Measurements from ENCODE around the gene MRPS30.

DNA sequence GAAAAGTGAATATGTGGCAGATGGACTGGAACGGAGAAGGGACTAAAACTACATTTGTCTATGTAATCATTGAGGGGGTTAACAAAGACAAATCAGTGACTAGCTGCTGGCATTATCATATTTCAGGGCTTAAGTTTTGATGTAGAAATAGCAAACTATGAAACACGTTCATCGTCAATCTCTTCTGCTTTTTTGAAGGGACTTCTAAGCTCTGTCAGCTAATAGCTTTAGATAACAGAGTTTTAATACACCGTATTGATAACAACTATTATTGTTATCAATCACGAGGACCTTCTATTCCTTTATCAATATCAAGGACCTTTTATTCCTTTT lies 38.9 kb upstream of the MRPS30 start:
- TF ChIP-seq, protein P1, sequence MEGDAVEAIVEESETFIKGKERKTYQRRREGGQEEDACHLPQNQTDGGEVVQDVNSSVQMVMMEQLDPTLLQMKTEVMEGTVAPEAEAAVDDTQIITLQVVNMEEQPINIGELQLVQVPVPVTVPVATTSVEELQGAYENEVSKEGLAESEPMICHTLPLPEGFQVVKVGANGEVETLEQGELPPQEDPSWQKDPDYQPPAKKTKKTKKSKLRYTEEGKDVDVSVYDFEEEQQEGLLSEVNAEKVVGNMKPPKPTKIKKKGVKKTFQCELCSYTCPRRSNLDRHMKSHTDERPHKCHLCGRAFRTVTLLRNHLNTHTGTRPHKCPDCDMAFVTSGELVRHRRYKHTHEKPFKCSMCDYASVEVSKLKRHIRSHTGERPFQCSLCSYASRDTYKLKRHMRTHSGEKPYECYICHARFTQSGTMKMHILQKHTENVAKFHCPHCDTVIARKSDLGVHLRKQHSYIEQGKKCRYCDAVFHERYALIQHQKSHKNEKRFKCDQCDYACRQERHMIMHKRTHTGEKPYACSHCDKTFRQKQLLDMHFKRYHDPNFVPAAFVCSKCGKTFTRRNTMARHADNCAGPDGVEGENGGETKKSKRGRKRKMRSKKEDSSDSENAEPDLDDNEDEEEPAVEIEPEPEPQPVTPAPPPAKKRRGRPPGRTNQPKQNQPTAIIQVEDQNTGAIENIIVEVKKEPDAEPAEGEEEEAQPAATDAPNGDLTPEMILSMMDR (conservative IDR thresholded peaks at IDR 0.05; ENCODE audit: low read depth, low read length) = no peak
- TF ChIP-seq POLR2A (IDR thresholded peaks at IDR 0.05; ENCODE audit: low read depth, low read length) = no peak
- TF ChIP-seq USF2 (IDR thresholded peaks at IDR 0.05; ENCODE audit: low read depth, low read length) = no peak
- TF ChIP-seq MXI1 (IDR thresholded peaks at IDR 0.05; ENCODE audit: borderline replicate concordance, low read depth, low read length) = no peak
- TF ChIP-seq, protein P2, sequence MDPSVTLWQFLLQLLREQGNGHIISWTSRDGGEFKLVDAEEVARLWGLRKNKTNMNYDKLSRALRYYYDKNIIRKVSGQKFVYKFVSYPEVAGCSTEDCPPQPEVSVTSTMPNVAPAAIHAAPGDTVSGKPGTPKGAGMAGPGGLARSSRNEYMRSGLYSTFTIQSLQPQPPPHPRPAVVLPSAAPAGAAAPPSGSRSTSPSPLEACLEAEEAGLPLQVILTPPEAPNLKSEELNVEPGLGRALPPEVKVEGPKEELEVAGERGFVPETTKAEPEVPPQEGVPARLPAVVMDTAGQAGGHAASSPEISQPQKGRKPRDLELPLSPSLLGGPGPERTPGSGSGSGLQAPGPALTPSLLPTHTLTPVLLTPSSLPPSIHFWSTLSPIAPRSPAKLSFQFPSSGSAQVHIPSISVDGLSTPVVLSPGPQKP (IDR thresholded peaks at IDR 0.05; ENCODE audit: borderline replicate concordance, low read depth, low read length) = no peak
- no peak for TF ChIP-seq FOS (IDR thresholded peaks at IDR 0.05; ENCODE audit: low read depth, low read length)
- TF ChIP-seq CEBPB (IDR thresholded peaks at IDR 0.05; ENCODE audit: low read depth, low read length) = no peak
- no peak for TF ChIP-seq RFX5 (IDR thresholded peaks at IDR 0.05; ENCODE audit: low read depth, low read length)
- no peak for TF ChIP-seq RCOR1 (IDR thresholded peaks at IDR 0.05; ENCODE audit: insufficient replicate concordance, low read length)
- no peak for TF ChIP-seq CHD1 (IDR thresholded peaks at IDR 0.05; ENCODE audit: low read depth, low read length)

Data from IMR-90 (cell line).